HG03045 (cell line): Measurements from ENCODE around the gene INHBB.
"Not testable (repeated sequence)": the region's sequence is repeated elsewhere in the genome, so short reads cannot be mapped to it uniquely, and the experiment has no call there.

ENCODE experiments used
- ATAC-seq: cut with Tn5 transposase; IDR thresholded peaks from one replicate; pipeline ENCODE4 v1.9.1; 2021; ENCODE audit warnings: mild to moderate bottlenecking, moderate library complexity; ENCODE audit not compliant: unreplicated experiment

Gene INHBB

GRCh38 chr2:120376679-120377640, 31.0 kb downstream of the INHBB start:
- ATAC-seq: no peak

DNA sequence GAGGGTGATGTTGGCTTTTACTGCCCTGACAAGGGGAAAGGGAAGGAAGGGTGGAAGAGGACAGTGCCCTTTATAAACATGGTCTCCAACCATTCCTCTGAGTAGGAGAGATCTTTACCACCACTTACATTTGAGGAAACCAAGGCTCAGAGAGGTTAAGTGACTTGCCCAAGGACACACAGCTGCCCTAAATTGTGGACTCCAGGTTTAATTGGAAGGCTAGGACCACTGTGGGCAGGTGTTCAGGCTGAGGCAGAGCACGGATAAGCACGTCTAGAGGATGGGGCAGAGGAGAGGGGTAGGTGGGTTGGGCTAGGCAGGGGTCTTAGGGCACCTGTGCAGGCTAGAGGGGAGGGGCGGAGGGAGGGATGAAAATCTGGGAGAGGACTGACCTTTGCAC, 32.7 kb downstream of the INHBB start:
- no peak for ATAC-seq

- no peak for ATAC-seq
Measured at GRCh38 chr2:120379916-120380893, 34.3 kb downstream of the INHBB start.

- no peak for ATAC-seq
Measured at GRCh38 chr2:120381192-120381591, 35.3 kb downstream of the INHBB start.

DNA sequence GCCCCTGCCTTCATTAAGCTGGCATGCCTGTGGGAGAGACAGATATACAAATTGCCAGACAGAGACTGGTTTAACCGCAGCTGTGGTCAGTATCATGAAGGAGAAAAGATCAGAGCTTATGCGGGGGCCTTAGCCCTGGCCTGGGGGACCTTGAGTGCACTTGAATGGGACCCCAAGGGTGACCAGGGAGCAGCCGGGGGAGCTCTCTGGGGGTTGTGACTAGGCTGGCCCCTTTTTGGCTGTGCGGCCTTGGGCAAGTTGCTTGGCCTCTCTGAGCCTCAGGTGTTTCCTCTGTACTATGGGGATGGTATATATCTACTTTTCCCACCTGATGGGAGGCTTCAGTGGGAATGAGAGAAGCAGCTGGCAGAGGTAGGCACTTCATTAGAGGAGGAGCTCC, 35.7 kb downstream of the INHBB start:
- ATAC-seq: no peak

DNA sequence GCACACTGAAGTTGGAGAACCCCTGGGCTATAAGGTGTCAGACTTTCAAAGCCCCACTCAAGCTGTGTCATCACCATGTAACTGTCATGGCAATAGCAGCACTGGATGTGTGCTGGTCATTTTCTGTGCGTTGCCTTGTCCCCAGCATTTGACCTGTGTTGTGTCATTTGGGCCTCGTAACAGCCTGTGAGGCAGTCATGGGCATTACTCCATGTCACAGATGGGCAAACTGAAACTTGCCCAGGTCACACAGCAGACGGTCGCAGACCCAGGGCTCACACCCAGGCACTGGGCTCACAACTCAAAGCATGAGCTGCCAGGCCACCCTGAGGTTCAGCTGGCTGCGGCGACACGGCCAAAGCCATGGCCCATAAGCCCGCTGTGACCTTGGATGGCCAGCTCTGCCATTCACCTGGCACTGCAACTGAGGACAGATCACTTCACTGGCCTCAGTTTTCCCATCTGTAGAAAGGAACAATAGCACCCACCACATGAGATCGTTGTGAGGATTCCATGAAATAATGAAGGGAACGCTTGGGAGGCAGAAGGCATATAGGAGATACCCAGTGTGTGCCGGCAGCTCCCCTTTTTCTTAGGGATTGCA, 36.7 kb downstream of the INHBB start:
- no peak for ATAC-seq

DNA sequence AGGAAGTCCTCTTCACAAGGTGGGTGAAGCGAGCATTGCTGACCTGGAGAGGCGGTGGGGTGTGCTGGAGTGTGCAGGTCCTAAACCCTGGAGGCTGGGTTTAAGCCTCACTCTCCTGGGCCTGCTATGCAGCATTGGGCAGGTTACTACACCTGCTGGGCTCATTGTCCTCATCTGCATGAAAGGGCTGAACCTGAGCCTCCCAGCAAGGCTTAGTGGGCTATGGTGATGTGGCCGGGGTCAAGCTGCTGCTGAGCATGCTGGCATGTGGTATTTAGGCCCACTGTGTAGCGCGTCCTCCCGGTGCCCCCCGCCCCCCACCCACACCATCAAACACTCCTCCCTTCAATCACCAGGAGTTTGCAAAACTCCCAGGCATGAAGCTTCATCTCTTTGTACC, 37.3 kb downstream of the INHBB start:
- no peak for ATAC-seq

DNA sequence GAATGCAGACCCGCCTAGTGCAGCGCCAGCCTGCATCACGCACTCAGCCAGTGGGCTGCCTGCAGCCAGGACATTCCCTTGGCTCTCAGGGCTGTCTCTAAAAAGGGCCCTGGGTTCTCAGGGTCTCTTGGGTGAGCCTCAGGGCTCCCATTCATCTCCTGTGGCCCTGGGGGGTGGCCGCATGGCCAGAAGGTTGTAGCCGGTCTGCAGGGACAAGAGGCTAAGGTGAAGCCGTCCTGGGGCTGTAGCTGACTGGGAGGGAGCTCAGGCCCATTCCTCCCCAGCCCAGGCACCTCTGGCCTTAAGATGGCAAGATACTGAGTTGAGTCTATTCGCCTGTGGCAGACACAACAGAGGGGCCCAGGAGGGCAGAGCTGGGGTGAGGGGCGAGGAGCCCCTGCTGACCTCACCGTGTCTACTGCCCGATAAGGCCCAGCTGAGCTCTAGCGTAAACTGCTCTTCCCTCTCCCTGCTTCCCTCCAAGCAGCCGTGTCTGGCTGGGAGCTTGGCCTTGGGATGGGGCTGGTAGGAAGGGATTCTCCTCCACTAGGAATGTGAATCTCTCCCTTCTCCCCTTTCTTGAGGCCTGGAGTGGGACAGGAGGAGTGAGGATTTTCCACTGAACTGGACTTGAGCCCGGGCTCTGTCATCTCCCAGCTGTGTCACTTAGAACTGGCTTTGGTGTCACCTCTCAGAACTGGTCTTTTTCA, 37.9 kb downstream of the INHBB start:
- ATAC-seq: no peak

DNA sequence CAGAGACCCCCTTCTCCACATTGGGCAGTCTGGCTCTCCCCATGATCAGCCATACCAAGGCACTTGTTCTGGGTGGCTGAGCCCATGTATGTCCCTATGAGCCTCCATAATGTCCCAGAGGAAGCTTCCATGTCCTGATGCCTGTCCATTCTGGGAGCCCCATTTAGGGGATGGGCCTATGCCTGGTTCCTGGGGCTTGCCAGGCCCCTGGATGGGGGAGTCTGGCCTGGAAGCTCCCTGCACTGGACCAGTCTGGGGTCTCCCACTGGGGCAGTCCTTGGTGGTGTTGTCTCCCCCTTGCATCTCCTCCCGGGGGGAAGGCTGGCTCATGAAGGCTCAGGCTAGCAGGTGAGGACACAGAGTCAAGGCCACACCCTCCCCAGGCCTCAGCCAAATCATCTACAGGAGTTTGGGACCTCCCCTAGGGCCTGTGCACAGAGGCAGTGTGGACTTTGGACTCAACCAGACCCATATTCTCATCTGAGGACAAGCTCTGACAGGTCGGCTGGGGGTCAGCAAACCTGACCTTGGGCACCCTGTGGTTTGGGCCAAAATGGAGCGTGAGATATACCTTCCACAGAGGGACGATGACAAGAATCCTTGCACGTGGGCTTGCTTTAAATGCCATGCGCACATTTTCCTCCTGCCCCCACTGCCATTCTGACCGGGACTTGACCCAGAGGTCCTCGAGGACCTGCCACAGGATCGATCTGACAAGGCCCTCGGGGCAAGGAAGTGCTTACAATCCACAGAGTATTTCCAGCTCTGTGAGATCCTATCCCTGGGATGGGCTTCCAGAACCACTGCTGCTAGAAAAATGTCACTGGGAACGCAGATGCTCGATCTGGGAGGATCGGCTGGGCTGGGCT, 38.8 kb downstream of the INHBB start:
- ATAC-seq: no peak

GRCh38 chr2:120385355-120386127, 39.6 kb downstream of the INHBB start:
- ATAC-seq: no peak

- ATAC-seq: no peak
Measured at GRCh38 chr2:120388222-120389035, 42.5 kb downstream of the INHBB start.

- ATAC-seq: no peak
Measured at GRCh38 chr2:120389036-120389391, 43.1 kb downstream of the INHBB start.

DNA sequence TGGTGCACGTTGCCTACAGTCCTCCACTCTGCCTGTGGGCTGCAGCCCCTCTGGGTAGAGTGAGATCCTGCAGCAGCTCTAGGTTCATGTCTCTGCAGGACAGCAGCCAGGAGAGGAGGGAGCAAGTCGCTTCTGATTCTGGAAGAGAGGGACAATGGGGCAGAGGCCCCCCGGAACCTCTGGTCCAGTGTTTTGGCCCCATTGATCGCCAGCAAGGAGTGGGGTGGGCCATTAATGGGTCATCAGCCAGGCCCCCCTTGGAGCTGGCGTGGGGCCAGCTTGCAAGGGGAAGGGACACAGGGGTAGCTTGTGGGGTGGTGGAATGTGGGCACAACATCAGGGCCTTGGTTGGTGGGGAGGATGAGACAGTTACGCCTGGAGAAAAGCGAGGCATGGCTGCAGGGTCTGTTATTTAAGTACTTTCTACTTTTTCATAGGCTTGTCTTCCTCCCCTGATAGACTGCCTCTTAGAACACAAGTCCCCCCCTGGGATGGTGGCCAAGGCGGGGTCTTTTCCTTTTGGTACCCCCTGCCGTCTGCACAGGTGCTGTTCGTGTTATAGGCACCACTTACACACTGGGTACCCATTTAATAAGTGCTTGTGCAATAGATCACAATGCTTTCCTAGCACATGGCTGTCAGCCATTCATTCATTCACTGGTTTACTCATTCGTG, 44.6 kb downstream of the INHBB start:
- no peak for ATAC-seq

DNA sequence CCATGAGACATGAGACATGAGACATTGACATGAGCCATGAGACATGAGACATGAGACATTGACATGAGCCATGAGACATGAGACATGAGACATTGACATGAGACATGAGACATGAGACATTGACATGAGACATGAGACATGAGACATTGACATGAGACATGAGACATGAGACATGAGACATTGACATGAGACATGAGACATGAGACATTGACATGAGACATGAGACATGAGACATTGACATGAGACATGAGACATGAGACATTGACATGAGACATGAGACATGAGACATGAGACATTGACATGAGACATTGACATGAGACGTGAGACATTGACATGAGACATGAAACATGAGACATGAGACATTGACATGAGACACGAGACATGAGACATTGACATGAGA, 45.4 kb downstream of the INHBB start:
- not testable (repeated sequence) for ATAC-seq

GRCh38 chr2:120391911-120392665, 46.2 kb downstream of the INHBB start:
- no peak for ATAC-seq

DNA sequence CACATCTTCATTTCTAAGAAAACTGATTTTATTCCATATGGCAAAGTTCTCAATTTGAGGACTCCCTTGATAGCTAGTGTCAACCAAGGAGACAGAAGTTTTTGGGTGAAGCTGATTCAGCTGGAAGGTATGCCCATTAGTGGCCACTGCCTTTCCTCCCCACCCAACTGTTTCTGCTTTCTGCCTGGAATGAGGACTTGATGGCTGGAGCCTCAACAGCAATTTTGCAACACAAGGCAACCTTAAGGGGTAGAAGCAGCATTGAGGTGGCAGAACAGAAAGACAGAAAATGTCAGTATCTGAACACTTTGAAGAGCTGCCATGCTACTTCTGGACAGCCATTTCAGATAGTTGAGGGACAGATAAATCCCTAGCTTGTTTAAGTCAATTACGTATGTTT, 47.0 kb downstream of the INHBB start:
- ATAC-seq: no peak

DNA sequence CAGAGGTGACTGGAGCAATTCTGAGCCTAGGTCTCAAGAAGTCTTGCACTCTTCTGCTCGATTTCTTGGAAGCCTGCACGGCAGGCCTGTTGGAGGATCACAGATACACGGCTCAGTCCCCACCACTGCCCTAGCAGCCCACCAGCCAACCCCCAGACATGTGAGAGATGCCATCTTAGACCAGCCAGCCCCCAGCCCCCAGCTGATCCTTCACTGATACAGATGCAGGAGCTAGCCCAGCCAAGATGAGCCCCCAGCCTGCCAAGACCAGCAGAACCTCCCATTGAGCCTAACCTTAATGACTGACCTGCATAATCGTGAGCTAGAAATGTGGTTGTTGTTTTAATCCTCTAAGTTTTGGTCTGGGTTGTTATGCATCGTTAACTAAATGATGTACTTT, 47.5 kb downstream of the INHBB start:
- no peak for ATAC-seq
